ENCODE results near the gene LMTK2.
"Not testable (repeated sequence)": the region's sequence is repeated elsewhere in the genome, so short reads cannot be mapped to it uniquely, and the experiment has no call there.

Gene LMTK2

DNA sequence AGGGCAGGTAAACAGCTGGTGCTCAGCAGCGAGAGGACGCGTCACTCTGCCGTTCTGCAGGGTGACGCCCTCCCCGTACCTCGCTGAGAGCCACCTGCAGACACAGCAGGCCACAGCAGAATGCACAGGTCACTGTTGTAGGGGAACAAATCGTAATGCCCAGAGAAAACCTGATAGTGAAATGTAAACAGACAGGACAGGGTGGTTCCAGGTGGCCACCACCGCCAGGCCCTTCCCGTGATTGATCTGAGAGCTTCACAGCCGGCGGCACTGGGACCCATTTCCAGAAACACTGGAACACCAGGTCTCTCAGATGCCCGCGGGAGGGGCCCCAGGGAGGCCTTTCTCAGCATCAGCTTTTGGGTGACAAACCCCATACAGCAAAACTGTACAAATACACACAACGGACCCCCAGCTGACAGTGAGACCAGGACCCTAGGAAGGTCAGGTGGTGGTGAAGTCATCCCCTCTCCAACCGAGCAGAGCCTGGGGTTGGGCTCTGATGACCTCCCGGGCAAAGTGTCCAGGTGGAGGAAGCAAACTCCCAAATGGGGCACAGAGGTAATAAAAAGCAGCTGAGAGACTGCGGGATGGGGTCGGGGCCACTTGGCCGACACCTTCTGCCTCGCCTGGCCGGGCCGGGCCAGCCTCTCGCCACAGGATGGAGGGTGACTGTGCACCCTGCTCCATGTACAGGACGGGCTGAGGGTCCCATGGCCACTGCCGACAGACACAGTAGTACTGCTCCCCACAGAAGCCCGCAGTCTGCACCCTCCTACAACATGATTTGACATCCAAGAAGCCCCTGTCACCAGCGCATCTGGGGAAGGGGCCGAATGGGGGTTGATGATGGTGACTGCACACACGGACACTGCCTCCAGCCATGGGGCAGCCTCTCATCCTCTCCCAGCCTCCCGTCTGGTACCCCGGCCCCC, 109.2 kb downstream of the LMTK2 start:
- H3K4me1 ChIP-seq, result peaks cover 16 to 37% (median 21%) of the 10 kb centered on the region in 10 experiments
- no peak overlapping the region for H3K4me2 ChIP-seq
- no peak overlapping the region for H3K9ac ChIP-seq
- H3K9me3 ChIP-seq (replicated peaks in 1 of 11), result no peaks in the 10 kb centered on the region
- no peak overlapping the region for H3K4me3 ChIP-seq
- H3K27ac ChIP-seq, result no peak overlapping the region
- peaks cover 0 to 49% (median 7%) of the 10 kb centered on the region in 11 experiments; a peak in 11 of 22 replicates for H3K36me3 ChIP-seq
- TF ChIP-seq Cebpa-rat (IDR thresholded peaks at IDR 0.05), result no peak
- H4K20me1 ChIP-seq, result peaks cover 0 to 68% (median 9%) of the 10 kb centered on the region in 11 experiments; a peak in 11 of 22 replicates
- H3K27me3 ChIP-seq, result peaks cover 0 to 8% (median 0%) of the 10 kb centered on the region in 11 experiments; a peak in 4 of 22 replicates

- peak overlapping the region in 1 of 10 experiments; percentile 19; a peak in 1 of 20 replicates for H3K4me3 ChIP-seq
- peaks cover 0 to 62% (median 16%) of the 10 kb centered on the region in 11 experiments; a peak in 15 of 22 replicates for H3K36me3 ChIP-seq
- H3K27ac ChIP-seq, result peak overlapping the region in 4 of 11 experiments; percentile 46 to 72 (median 60); a peak in 6 of 22 replicates
- peaks cover 0 to 70% (median 9%) of the 10 kb centered on the region in 11 experiments; a peak in 11 of 22 replicates for H4K20me1 ChIP-seq
- H3K9me3 ChIP-seq (replicated peaks in 1 of 11), result no peaks in the 10 kb centered on the region
- H3K27me3 ChIP-seq, result peaks cover 0 to 1% (median 0%) of the 10 kb centered on the region in 11 experiments; a peak in 2 of 22 replicates
- peaks cover 15 to 30% (median 19%) of the 10 kb centered on the region in 10 experiments for H3K4me1 ChIP-seq
- peak overlapping the region; percentile 74 to 97 (median 90) for H3K4me2 ChIP-seq
- TF ChIP-seq Cebpa-rat (IDR thresholded peaks at IDR 0.05), result no peak
- H3K9ac ChIP-seq, result peak overlapping the region in 3 of 11 experiments; percentile 43 to 64 (median 61); a peak in 3 of 22 replicates
Observed at GRCh38 chr7:98216941-98217622, 110.4 kb downstream of the LMTK2 start.

DNA sequence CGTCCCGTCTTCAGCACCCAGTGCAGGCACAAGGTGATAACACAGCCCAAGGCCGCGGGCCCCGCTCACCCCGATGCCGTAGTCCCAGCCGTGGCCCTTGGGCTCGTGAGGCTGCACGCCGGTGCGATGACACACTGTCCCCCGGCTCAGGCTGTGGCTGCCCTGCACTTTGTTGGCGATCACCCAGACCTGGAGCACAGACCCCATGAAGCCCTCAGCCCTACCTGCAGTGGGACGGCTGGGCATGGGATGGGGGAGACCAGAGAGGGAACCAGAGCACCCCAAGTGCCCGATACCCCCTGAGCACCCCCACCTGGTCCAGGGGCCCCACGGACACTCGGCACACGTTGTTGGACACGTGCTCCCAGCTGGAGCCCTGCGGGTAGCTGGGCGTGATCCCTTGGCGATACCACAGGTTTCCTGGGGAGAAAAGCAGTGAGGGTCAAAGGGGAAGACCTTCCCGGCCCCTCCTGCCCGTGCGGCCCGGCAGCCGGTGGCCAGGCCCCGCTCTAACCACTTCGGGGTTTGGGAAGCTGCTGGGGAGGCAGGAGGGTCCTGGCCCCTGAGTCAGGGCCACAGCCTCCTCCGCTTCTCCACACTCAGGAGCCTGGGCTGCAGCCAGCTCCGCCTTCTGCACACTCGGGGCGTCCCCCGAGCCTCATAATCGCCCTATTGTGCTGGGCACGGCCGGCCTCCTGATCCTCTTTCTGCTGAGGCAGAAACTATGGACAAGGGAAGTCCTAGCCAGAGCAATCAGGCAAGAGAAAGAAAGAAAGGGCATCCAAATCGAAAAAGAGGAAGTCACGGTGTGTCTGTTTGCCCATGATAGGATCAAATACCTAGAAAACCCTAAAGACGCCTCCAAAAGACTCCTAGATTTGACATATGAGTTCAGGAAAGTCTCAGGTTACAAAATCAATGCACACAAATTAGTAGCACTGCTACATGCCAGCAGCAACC, 111.2 kb downstream of the LMTK2 start:
- Histone ChIP-seq H4K20me1 (peaks cover 0 to 69% (median 9%) of the 10 kb centered on the region in 11 experiments; a peak in 11 of 22 replicates), H3K27me3 (no peaks in the 10 kb centered on the region), H3K36me3 (peaks cover 0 to 70% (median 19%) of the 10 kb centered on the region in 11 experiments; a peak in 15 of 22 replicates), H3K9me3 (replicated peaks in 1 of 11) (no peaks in the 10 kb centered on the region), H3K4me2 (peak overlapping the region; percentile 74 to 97 (median 90)), H3K4me3 (peak overlapping the region in 3 of 10 experiments; percentile 19 to 22 (median 20); a peak in 2 of 20 replicates), H3K27ac (peak overlapping the region in 8 of 11 experiments; percentile 43 to 72 (median 54); a peak in 17 of 22 replicates), H3K9ac (peak overlapping the region in 9 of 11 experiments; percentile 16 to 64 (median 43); a peak in 13 of 22 replicates), H3K4me1 (peaks cover 15 to 30% (median 19%) of the 10 kb centered on the region in 10 experiments)
- no peak for TF ChIP-seq Cebpa-rat (IDR thresholded peaks at IDR 0.05)

GRCh38 chr7:98219382-98219781, 112.7 kb downstream of the LMTK2 start:
- not testable (repeated sequence) for H3K27ac ChIP-seq; H3K9ac ChIP-seq; H3K27me3 ChIP-seq; H3K9me3 ChIP-seq (replicated peaks in 1 of 11); H3K4me3 ChIP-seq
- peaks cover 18 to 45% (median 30%) of the 10 kb centered on the region in 10 experiments for H3K4me1 ChIP-seq
- H3K4me2 ChIP-seq, result peak overlapping the region in 3 of 11 experiments; percentile 2 to 6 (median 2); a peak in 1 of 22 replicates
- peaks cover 0 to 75% (median 19%) of the 10 kb centered on the region in 11 experiments; a peak in 15 of 22 replicates for H3K36me3 ChIP-seq
- H4K20me1 ChIP-seq, result peaks cover 0 to 62% (median 9%) of the 10 kb centered on the region in 11 experiments; a peak in 11 of 22 replicates

GRCh38 chr7:98221611-98222532, 115.2 kb downstream of the LMTK2 start:
- Histone ChIP-seq H3K27ac (no peak overlapping the region), H3K27me3 (no peaks in the 10 kb centered on the region), H3K36me3 (peaks cover 0 to 76% (median 20%) of the 10 kb centered on the region in 11 experiments; a peak in 14 of 22 replicates), H3K9ac (no peak overlapping the region), H3K4me3 (no peak overlapping the region), H4K20me1 (peaks cover 0 to 46% (median 6%) of the 10 kb centered on the region in 11 experiments; a peak in 11 of 22 replicates), H3K4me1 (peaks cover 18 to 46% (median 32%) of the 10 kb centered on the region in 10 experiments), H3K4me2 (no peak overlapping the region), H3K9me3 (replicated peaks in 1 of 11) (no peaks in the 10 kb centered on the region)
- TF ChIP-seq Cebpa-rat (IDR thresholded peaks at IDR 0.05), result no peak

DNA sequence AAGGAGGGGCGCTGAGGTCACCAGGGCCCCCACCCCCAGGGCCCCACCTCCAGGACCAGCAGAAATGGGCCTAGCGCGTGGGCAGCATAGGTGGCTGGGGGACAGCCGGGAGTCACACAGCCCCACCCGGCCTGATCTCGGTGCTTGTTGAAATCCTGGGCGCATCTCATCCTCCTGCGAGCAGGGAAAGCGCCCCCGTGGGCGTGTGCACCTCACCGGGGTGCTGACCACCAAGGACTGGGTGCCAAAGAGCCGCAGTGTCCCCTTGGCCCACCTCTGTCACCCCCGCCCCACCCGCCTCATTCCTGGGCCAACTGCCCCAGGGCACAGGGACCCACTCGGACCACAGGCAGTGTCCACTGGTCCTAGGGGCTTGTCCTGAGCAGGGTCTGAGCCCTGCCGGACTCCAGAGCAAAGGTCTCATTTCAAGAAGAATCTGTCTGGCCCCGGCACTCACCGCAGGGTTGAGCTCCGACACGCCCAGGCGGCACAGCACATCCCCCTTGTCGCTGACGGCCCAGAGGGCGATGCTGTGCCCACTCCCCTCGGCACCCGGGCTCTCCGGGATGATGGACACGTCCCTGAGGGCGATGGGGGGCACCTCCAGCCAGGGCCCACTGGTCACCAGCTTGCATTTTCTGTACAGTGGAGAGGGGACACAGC, 116.0 kb downstream of the LMTK2 start:
- no peak overlapping the region for H3K4me3 ChIP-seq
- no peak for TF ChIP-seq Cebpa-rat (IDR thresholded peaks at IDR 0.05)
- H3K36me3 ChIP-seq, result peaks cover 0 to 76% (median 19%) of the 10 kb centered on the region in 11 experiments; a peak in 14 of 22 replicates
- peaks cover 12 to 41% (median 26%) of the 10 kb centered on the region in 10 experiments for H3K4me1 ChIP-seq
- no peak overlapping the region for H3K27ac ChIP-seq
- no peak overlapping the region for H3K9ac ChIP-seq
- no peaks in the 10 kb centered on the region for H3K27me3 ChIP-seq
- no peaks in the 10 kb centered on the region for H3K9me3 ChIP-seq (replicated peaks in 1 of 11)
- peak overlapping the region in 1 of 11 experiments; percentile 28; a peak in 2 of 22 replicates for H3K4me2 ChIP-seq
- peaks cover 0 to 39% (median 1%) of the 10 kb centered on the region in 11 experiments; a peak in 11 of 22 replicates for H4K20me1 ChIP-seq

Data from BLaER1 treated with 17β-estradiol and CSF1 and Interleukin-3, amounts not matched to agents 10 nM and 100 nM (cell line).